IMR-90 (cell line): ENCODE measurements around the gene PDCD11. TPM values are rescaled to one million over a fixed set of nuclear protein-coding genes. Genes with fewer than 3 reads are reported as not detected.

Experiments used
- ATAC-seq: fragments of 200-7000 bp; cut with Tn5 transposase; 2 replicates; pipeline ENCODE4 v1.9.1; 2020; ENCODE audit warnings: low read depth, mild to moderate bottlenecking, moderate library complexity
- BruUV-seq: library from RNA; stranded (reverse); fragments of 400-500 nt; replicated peaks from 2 replicates; lab custom pipeline; 2021; lab: Mats Ljungman, UMichigan
- CTCF ChIA-PET: fragments of 300-600 bp; formaldehyde crosslinking; extraction: SDS; loops from one replicate; lab custom pipeline; 2021; ENCODE audit warnings: antibody characterized with exemption; lab: Yijun Ruan, JAX
- POLR2A ChIA-PET: fragments of 300-600 bp; sonication (Branson Sonifier 250); formaldehyde crosslinking; loops from one replicate; lab custom pipeline; 2022; ENCODE audit warnings: antibody characterized with exemption; ENCODE audit not compliant: unreplicated experiment; lab: Charles Lee
- DNase-seq: peaks from one replicate; pipeline ENCODE4 v3.0.0; 2013
- H2AFZ ChIP-seq: replicated peaks from 2 replicates; pipeline ENCODE3; 2013; ENCODE audit warnings: low read length, mild to moderate bottlenecking; ENCODE audit not compliant: poor library complexity
- H2AK5ac ChIP-seq: 2 replicates; pipeline ENCODE4 v1.6.1; 2013; ENCODE audit warnings: low read depth, low read length, inconsistent platforms
- H2AK9ac ChIP-seq: replicated peaks from 2 replicates; pipeline ENCODE3; 2013; ENCODE audit warnings: mild to moderate bottlenecking, low read depth, low read length, moderate library complexity; ENCODE audit not compliant: poor library complexity
- H2BK120ac ChIP-seq: 2 replicates; pipeline ENCODE4 v1.6.1; 2013; ENCODE audit warnings: low read depth, low read length, inconsistent platforms
- H2BK15ac ChIP-seq: 3 replicates; pipeline ENCODE4 v1.6.1; 2013; ENCODE audit warnings: low read depth, low read length, inconsistent platforms
- H2BK20ac ChIP-seq: 2 replicates; pipeline ENCODE4 v1.6.1; 2013; ENCODE audit warnings: low read depth, mild to moderate bottlenecking, inconsistent platforms, low read length, moderate library complexity
- H2BK5ac ChIP-seq: 2 replicates; pipeline ENCODE4 v1.6.1; 2013; ENCODE audit warnings: mild to moderate bottlenecking, low read depth, low read length, inconsistent platforms; ENCODE audit not compliant: poor library complexity, severe bottlenecking
- H3K14ac ChIP-seq: replicated peaks from 2 replicates; pipeline ENCODE4 v1.6.1; 2013; ENCODE audit warnings: low read depth, low read length, inconsistent platforms
- H3K18ac ChIP-seq: 2 replicates; pipeline ENCODE4 v1.6.1; 2013; ENCODE audit warnings: low read depth, low read length, control low read depth
- H3K23ac ChIP-seq: 2 replicates; pipeline ENCODE4 v1.6.1; 2013; ENCODE audit warnings: low read depth, low read length, inconsistent platforms
- H3K27ac ChIP-seq: 2 replicates; pipeline ENCODE4 v1.5.1; 2013; ENCODE audit warnings: mild to moderate bottlenecking, control low read depth, low read length; ENCODE audit not compliant: insufficient read depth
- H3K27me3 ChIP-seq: 2 replicates; pipeline ENCODE4 v1.6.1; 2013; ENCODE audit warnings: low read length; ENCODE audit not compliant: control insufficient read depth, insufficient read depth
- H3K36me3 ChIP-seq: 2 replicates; pipeline ENCODE4 v1.6.1; 2013; ENCODE audit warnings: low read length, mixed read lengths; ENCODE audit not compliant: control insufficient read depth, insufficient read depth
- H3K4ac ChIP-seq: 2 replicates; pipeline ENCODE4 v1.6.1; 2013; ENCODE audit warnings: low read depth, low read length, inconsistent platforms
- H3K4me1 ChIP-seq: 2 replicates; pipeline ENCODE4 v1.6.1; 2013; ENCODE audit warnings: low read length, mixed read lengths; ENCODE audit not compliant: control insufficient read depth, insufficient read depth
- H3K4me2 ChIP-seq: 2 replicates; pipeline ENCODE4 v1.6.1; 2013; ENCODE audit warnings: low read depth, mild to moderate bottlenecking, control low read depth, low read length, moderate library complexity
- H3K4me3 ChIP-seq: 2 replicates; pipeline ENCODE4 v1.5.1; 2013; ENCODE audit warnings: low read depth, mild to moderate bottlenecking, control low read depth, low read length, moderate library complexity; ENCODE audit not compliant: insufficient read depth
- H3K56ac ChIP-seq: 2 replicates; pipeline ENCODE4 v1.6.1; 2013; ENCODE audit warnings: low read length, inconsistent platforms; ENCODE audit not compliant: insufficient read depth; ENCODE audit errors: extremely low read depth
- H3K79me1 ChIP-seq, 2 experiments: 2 replicates each; pipeline ENCODE4 v1.6.1; 2013; ENCODE audit warnings: low read length in 2 of 2, inconsistent platforms in 1 of 2, low read depth in 1 of 2
- H3K9ac ChIP-seq: 2 replicates; pipeline ENCODE4 v1.6.1; 2013; ENCODE audit warnings: low read depth, low read length, control low read depth
- H3K9me1 ChIP-seq: 2 replicates; pipeline ENCODE4 v1.6.1; 2013; ENCODE audit warnings: low read length, inconsistent platforms; ENCODE audit not compliant: insufficient read depth
- H3K9me3 ChIP-seq: 2 replicates; pipeline ENCODE4 v1.6.1; 2013; ENCODE audit warnings: low read length; ENCODE audit not compliant: control insufficient read depth, insufficient read depth
- H4K20me1 ChIP-seq: 2 replicates; pipeline ENCODE4 v1.6.1; 2013; ENCODE audit warnings: low read length, inconsistent platforms; ENCODE audit not compliant: insufficient read depth
- H4K5ac ChIP-seq: 2 replicates; pipeline ENCODE4 v1.6.1; 2013; ENCODE audit warnings: mild to moderate bottlenecking, low read depth, low read length, control low read depth
- H4K8ac ChIP-seq, 2 experiments: 2 replicates each; pipeline ENCODE4 v1.6.1; 2013; ENCODE audit warnings: low read depth in 2 of 2, low read length in 2 of 2, control low read depth in 1 of 2, inconsistent platforms in 1 of 2
- H4K91ac ChIP-seq: 2 replicates; pipeline ENCODE4 v1.6.1; 2013; ENCODE audit warnings: low read depth, low read length, inconsistent platforms; ENCODE audit not compliant: insufficient read depth
- CHD1 ChIP-seq: IDR thresholded peaks from 2 replicates; pipeline ENCODE4 v1.6.1; 2012; ENCODE audit warnings: low read depth, low read length, improper control_type of control experiment
- CTCF ChIP-seq: conservative IDR thresholded peaks from 2 replicates; pipeline ENCODE4 v1.5.1; 2012; ENCODE audit warnings: mild to moderate bottlenecking, low read depth, low read length, improper control_type of control experiment
- MAFK ChIP-seq: IDR thresholded peaks from 2 replicates; pipeline ENCODE4 v1.6.1; 2012; ENCODE audit warnings: low read depth, low read length, improper control_type of control experiment
- SMC3 ChIP-seq: fragments of 150-350 bp; IDR thresholded peaks from 2 replicates; pipeline ENCODE4 v1.6.1; 2016; ENCODE audit warnings: low read depth, mild to moderate bottlenecking, antibody characterized with exemption, low read length, moderate library complexity
- WGBS, 2 experiments: methylation state at CpG; one replicate each; pipeline versions ENCODE4 v1.1.5 to v1.1.7; 2013; ENCODE audit warnings: missing lambda C conversion rate in 2 of 2; ENCODE audit not compliant: insufficient read length in 1 of 2; ENCODE audit errors: extremely low coverage in 2 of 2; 5-methylcytosine and 5-hydroxymethylcytosine counted together
- dilution Hi-C: fragments of 300-500 bp; cut with HindIII; formaldehyde crosslinking; loops from one replicate; pipeline ENCODE4 v1.14.3; 2018; ENCODE audit warnings: low sequenced_read_pairs; ENCODE audit not compliant: unreplicated experiment
- in situ Hi-C: fragments of 300-500 bp; cut with MboI; formaldehyde crosslinking; loops from 3 replicates; pipeline ENCODE4 v1.14.3; 2019; ENCODE audit warnings: low sequenced_read_pairs, inconsistent platforms, mixed read lengths
- intact Hi-C: fragments of 100-400 bp; cut with micrococcal nuclease; formaldehyde crosslinking; loops from 2 replicates; pipeline ENCODE4 v1.10.0; 2022
- polyA plus RNA-seq, 3 experiments: library from polyadenylated mRNA; depleted of rRNA; stranded (reverse); fragments of >200 nt; gene quantifications; 2 replicates each; pipeline ENCODE4 v1.2.3, GENCODE V29; 2012; ENCODE audit warnings: low replicate concordance in 1 of 3
- total RNA-seq: library from RNA; depleted of rRNA; stranded (reverse); fragments of >200 nt; gene quantifications from 2 replicates; pipeline ENCODE4 v1.2.3, GENCODE V29; 2012

PDCD11 gene
- total and polyA plus RNA-seq, 2 of the 4 experiments (the other 2 are of a cell fraction): 20.4 to 56.8 TPM

- H2AK9ac ChIP-seq: no peak overlapping the region
- no peak overlapping the region for H2BK120ac ChIP-seq
- H2AFZ ChIP-seq: no peak overlapping the region
- ATAC-seq (no peak), DNase-seq (no peak)
- H2BK20ac ChIP-seq: no peak overlapping the region
- 80% methylated on average over 1 of the region's 14 CpGs; no CpG with 5 or more reads in 1 of the 2 experiments for WGBS, 2 experiments
- H3K27me3 ChIP-seq: peaks cover 33% of the 10 kb centered on the region
- H3K79me1 ChIP-seq: no peaks in the 10 kb centered on the region
- dilution Hi-C loops: no loop called here
- BruUV-seq: no TSS peak
- H3K14ac ChIP-seq: no peak overlapping the region
- no peak overlapping the region for H4K5ac ChIP-seq
- no peak overlapping the region for H2AK5ac ChIP-seq
- H3K4me2 ChIP-seq: no peak overlapping the region
- H3K36me3 ChIP-seq: no peaks in the 10 kb centered on the region
- no peak overlapping the region for H3K9ac ChIP-seq
- intact Hi-C loops: no loop called here
- no peaks in the 10 kb centered on the region; the same call in 1 of the 2 replicates for H3K9me1 ChIP-seq
- H3K18ac ChIP-seq: no peak overlapping the region
- ChIA-PET POLR2A (no interaction called here), CTCF (no interaction called here)
- no peak overlapping the region for H4K8ac ChIP-seq
- H4K91ac ChIP-seq: no peak overlapping the region
- H2BK15ac ChIP-seq: no peak overlapping the region
- no peak overlapping the region for H2BK5ac ChIP-seq
- no peak overlapping the region for H3K4me3 ChIP-seq
- no peak overlapping the region for H3K27ac ChIP-seq
- H3K23ac ChIP-seq: no peak overlapping the region
- no peak for TF ChIP-seq SMC3
- TF ChIP-seq MAFK: no peak
- no peak for TF ChIP-seq CTCF
- TF ChIP-seq CHD1: no peak
- no peaks in the 10 kb centered on the region for H3K4me1 ChIP-seq
- no peaks in the 10 kb centered on the region for H3K9me3 ChIP-seq
- H4K20me1 ChIP-seq: no peaks in the 10 kb centered on the region
- H3K56ac ChIP-seq: no peak overlapping the region
- H3K4ac ChIP-seq: no peak overlapping the region
- in situ Hi-C loops: no loop called here
Observed at GRCh38 chr10:103465411-103466179, 69.2 kb downstream of the PDCD11 start.
